ENCODE measurements around the gene ROR2. TPM values are rescaled to one million over a fixed set of nuclear protein-coding genes. Genes with fewer than 3 reads are reported as not detected.
"Not testable (repeated sequence)": the region's sequence is repeated elsewhere in the genome, so short reads cannot be mapped to it uniquely, and the experiment has no call there.

The ROR2 gene
- total RNA-seq, 1 donor from 2014 or later = 0.32 TPM

DNA sequence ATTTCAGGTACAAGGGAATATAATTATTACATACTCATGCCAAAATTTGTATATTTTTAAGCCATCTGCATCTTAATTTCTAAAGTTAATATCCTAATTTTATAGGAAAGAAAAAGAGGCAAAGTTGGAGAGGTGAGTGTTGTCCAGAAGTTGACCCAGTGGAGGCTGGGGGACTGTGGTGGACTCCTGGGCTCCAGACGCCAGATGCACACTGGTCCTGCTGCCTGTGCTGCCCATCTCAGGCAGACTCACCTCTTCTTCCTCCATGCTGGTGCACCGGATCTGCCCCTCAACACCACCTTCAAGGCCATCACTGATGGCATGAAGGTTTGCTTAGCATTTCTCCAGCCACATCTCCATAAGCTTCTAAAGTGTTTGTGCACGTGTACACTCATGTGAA, 305.6 kb downstream of the ROR2 start:
- Histone ChIP-seq H3K27ac (no peak overlapping the region), H3K9me3 (peaks cover 0 to 5% of the 10 kb centered on the region in 2 donors), H3K4me3 (no peak overlapping the region), H3K4me1 (no peaks in the 10 kb centered on the region), H3K27me3 (no peaks in the 10 kb centered on the region), H3K36me3 (no peaks in the 10 kb centered on the region)
- TF ChIP-seq, protein P1, sequence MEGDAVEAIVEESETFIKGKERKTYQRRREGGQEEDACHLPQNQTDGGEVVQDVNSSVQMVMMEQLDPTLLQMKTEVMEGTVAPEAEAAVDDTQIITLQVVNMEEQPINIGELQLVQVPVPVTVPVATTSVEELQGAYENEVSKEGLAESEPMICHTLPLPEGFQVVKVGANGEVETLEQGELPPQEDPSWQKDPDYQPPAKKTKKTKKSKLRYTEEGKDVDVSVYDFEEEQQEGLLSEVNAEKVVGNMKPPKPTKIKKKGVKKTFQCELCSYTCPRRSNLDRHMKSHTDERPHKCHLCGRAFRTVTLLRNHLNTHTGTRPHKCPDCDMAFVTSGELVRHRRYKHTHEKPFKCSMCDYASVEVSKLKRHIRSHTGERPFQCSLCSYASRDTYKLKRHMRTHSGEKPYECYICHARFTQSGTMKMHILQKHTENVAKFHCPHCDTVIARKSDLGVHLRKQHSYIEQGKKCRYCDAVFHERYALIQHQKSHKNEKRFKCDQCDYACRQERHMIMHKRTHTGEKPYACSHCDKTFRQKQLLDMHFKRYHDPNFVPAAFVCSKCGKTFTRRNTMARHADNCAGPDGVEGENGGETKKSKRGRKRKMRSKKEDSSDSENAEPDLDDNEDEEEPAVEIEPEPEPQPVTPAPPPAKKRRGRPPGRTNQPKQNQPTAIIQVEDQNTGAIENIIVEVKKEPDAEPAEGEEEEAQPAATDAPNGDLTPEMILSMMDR (IDR thresholded peaks at IDR 0.05) = no peak
- DNase-seq (ENCODE audit: low spot score in 2 of 2) = no peak
- intact Hi-C loops (cut with DNase I) = no loop called here

DNA sequence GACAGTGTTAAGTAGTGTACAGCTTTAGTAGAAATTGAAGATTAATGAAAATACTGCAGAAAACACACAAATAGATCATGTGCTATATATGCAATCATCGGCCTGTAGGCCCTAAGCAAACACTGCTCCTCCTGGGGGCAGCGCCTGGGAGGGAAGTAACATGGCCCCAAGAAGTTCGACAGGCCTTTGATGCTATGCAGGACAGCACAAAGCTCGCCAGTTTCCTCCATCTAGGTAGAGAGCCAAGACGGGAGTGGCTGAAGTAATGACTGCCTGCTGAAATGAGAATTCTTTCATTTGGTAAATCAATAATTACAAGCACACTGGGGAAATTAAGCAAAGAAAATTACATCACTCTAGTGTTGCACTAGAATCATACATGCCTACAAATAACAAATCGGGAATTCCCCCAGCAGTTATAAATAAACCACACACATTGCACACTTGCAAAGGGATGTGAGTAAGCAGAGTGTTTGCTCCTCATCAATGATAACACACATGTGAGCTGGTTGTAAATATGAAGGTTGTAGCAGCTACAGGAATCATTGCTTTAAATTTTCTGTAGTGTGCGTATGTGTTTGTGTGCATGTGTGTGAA, 306.4 kb downstream of the ROR2 start:
- Histone ChIP-seq H3K27me3 (no peaks in the 10 kb centered on the region), H3K27ac (no peak overlapping the region), H3K9me3 (peaks cover 0 to 5% of the 10 kb centered on the region in 2 donors), H3K4me1 (no peaks in the 10 kb centered on the region), H3K4me3 (no peak overlapping the region), H3K36me3 (no peaks in the 10 kb centered on the region)
- DNase-seq (ENCODE audit: low spot score in 2 of 2) = no peak
- TF ChIP-seq, protein P1 (IDR thresholded peaks at IDR 0.05) = no peak
- intact Hi-C loops (cut with DNase I) = no loop called here

DNA sequence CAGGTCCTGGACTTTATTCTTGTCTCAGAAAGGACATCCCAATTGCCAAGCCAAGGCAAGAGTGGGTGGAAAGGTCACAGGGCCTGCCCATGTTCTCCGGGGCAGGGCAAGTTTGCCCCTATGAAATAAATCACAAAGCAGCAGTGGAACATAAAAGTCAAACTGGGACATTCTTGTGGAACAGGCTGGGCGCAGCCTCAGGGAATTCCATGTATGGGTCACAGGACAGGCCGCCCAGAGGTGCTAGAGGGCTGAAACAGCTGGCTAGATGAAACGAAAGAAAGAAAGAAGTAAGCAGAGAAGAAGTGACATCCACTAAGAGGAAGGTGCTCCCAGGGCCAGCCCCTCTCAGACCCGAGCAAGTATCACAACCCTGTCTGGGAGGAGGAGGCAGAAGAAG, 307.3 kb downstream of the ROR2 start:
- TF ChIP-seq, protein P1 (IDR thresholded peaks at IDR 0.05) = no peak
- no peak overlapping the region for H3K27ac ChIP-seq
- H3K27me3 ChIP-seq = no peaks in the 10 kb centered on the region
- DNase-seq (ENCODE audit: low spot score in 2 of 2) = no peak
- no peak overlapping the region for H3K4me3 ChIP-seq
- H3K36me3 ChIP-seq = no peaks in the 10 kb centered on the region
- peaks cover 0 to 5% of the 10 kb centered on the region in 2 donors for H3K9me3 ChIP-seq
- no peaks in the 10 kb centered on the region for H3K4me1 ChIP-seq
- intact Hi-C loops (cut with DNase I) = no loop called here

DNA sequence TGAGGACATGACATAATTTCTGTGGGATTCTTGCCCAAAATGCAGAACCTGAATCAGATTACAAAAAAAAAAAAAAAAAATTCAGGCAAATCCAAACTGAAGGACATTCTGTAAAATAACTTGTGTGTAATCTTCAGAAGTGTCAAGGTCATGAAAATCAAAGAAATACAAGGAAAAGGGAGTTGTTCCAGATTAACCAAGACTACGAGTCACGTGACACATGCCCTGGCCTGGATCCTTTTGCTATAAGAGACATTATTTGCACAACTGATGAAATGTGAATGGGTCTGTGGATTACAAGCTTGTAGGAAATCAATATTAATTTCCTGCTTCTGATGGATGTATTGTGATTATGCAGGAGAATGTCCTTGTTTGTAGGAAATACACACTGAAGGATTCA, 309.6 kb downstream of the ROR2 start:
- no peak for DNase-seq (ENCODE audit: low spot score in 2 of 2)
- H3K27ac ChIP-seq = no peak overlapping the region
- intact Hi-C loops (cut with DNase I) = no loop called here
- H3K4me3 ChIP-seq = no peak overlapping the region
- no peaks in the 10 kb centered on the region for H3K36me3 ChIP-seq
- TF ChIP-seq, protein P1 (IDR thresholded peaks at IDR 0.05) = no peak
- no peaks in the 10 kb centered on the region for H3K27me3 ChIP-seq
- peaks cover 0 to 5% of the 10 kb centered on the region in 2 donors for H3K9me3 ChIP-seq
- H3K4me1 ChIP-seq = no peaks in the 10 kb centered on the region

DNA sequence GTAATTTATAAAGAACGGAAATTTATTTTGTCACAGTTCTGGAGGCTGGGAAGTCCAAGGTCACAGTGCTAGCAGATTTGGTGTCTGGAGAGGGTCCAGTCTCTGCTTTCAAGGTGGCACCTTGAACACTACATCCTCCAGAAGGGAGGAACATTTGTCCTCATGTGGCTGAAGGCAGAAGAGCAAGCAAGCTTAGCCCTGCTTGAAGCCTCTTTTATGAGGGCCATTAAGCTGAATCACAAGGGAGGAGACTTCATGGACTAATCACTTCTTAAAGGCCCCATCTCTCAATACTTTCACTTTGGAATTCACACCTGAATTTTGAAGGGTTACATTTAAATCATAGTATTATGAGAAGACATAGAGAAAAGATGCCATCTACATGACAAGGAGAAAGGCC, 311.0 kb downstream of the ROR2 start:
- Histone ChIP-seq H3K4me3 (no peak overlapping the region), H3K27me3 (no peaks in the 10 kb centered on the region), H3K36me3 (no peaks in the 10 kb centered on the region), H3K27ac (no peak overlapping the region), H3K9me3 (peaks cover 0 to 5% of the 10 kb centered on the region in 2 donors), H3K4me1 (no peaks in the 10 kb centered on the region)
- DNase-seq (ENCODE audit: low spot score in 2 of 2) = no peak
- TF ChIP-seq, protein P1 (IDR thresholded peaks at IDR 0.05) = no peak
- intact Hi-C loops (cut with DNase I) = no loop called here

DNA sequence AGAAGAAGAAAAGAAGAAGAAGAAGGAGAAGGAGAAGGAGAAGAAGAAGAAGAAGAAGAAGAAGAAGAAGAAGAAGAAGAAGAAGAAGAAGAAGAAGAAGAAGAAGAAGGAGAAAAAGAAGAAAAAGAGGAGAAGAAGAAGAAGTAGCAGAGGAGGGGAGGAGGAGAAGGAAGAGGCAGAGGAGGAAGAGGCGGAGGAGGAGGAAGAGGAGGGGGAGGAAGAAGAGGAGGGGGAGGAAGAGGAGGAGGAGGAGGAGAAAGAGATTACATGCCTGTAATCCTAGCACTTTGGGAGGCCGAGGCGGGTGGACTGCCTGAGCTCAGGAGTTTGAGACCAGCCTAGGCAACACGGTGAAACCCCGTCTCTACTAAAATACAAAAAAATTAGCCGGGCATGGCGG, 315.2 kb downstream of the ROR2 start:
- intact Hi-C loops (cut with DNase I); H3K9me3 ChIP-seq; H3K36me3 ChIP-seq; H3K27me3 ChIP-seq; DNase-seq (ENCODE audit: low spot score in 2 of 2); H3K4me1 ChIP-seq; H3K4me3 ChIP-seq; H3K27ac ChIP-seq: not testable (repeated sequence)

All from ascending aorta (tissue), 2 donors.